Measurements from ENCODE around the gene DCPS.

DNA sequence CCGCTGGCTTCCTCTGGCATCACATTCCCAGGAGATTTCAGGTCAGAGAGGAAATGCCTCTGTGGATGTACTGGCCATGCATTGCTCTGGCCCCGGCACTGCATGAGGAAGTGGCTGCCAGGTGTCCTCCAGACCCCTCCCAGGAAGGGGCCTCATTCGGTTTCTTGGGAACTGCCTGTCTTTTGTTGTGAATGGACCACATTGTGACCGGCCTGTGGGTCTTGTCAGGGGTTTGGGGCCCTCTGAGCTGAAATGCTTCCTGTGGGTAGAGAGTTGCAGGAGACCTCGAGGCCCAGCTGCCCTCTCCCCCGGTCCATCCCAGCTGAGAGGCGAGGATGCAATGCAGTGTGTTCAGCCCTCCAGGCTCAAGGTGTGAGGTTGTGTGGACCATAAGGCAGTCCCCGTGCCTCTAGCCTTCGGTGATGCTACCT lies 32.8 kb downstream of the DCPS start:
- TF ChIP-seq, protein P1, sequence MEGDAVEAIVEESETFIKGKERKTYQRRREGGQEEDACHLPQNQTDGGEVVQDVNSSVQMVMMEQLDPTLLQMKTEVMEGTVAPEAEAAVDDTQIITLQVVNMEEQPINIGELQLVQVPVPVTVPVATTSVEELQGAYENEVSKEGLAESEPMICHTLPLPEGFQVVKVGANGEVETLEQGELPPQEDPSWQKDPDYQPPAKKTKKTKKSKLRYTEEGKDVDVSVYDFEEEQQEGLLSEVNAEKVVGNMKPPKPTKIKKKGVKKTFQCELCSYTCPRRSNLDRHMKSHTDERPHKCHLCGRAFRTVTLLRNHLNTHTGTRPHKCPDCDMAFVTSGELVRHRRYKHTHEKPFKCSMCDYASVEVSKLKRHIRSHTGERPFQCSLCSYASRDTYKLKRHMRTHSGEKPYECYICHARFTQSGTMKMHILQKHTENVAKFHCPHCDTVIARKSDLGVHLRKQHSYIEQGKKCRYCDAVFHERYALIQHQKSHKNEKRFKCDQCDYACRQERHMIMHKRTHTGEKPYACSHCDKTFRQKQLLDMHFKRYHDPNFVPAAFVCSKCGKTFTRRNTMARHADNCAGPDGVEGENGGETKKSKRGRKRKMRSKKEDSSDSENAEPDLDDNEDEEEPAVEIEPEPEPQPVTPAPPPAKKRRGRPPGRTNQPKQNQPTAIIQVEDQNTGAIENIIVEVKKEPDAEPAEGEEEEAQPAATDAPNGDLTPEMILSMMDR (IDR thresholded peaks at IDR 0.05), result no peak
- TF ChIP-seq POLR2AphosphoS5 (IDR thresholded peaks at IDR 0.05) (no peak), POLR2A (IDR thresholded peaks at IDR 0.05) (no peak)
